Activated CD4-positive, alpha-beta T cell treated with anti-CD3 and anti-CD28 coated beads for 1 hour (primary cell): ENCODE results near the gene SYNE1.
"Not testable (repeated sequence)": the region's sequence is repeated elsewhere in the genome, so short reads cannot be mapped to it uniquely, and the experiment has no call there.

Experiments
- DNase-seq: peaks from one replicate; pipeline ENCODE4 v3.0.0-alpha.2; 2020

Gene SYNE1

DNA sequence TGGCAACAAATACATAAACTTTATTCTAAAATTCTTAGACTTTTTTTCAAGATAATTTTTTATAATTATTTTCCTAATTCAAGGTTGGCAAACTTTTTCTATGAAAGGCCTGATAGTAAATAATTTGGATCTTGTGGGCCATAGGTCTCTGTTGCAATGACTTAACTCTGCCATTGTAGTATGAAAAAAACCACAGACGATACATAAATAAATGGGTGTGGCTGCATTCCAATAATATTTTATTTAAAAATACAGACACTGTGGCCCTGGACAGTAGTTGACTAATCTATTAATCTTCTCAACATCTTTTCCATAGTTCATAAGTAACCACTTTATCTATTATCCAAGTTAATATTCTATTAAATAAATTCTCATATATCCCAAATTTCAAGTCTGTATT is 281.1 kb downstream of the SYNE1 start:
- DNase-seq: no peak

DNA sequence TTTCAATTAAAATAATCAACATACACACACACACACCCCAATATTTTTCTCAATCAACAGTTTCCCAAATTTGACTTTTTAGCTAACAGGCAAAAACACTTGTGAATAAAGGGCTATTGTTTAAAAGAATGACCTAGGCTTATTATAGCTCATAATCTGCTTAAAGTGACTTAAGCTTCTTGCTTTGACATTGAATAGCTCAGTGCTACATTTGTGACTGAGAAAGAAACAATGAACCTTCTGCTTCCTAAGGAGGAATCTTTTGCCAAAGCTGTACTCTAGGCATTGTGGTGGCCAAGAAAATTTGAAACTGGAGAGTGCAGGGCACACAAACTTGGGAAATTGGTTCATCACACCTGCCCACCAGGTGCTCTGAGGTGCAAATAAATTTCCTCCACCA is 282.0 kb downstream of the SYNE1 start:
- no peak for DNase-seq

DNA sequence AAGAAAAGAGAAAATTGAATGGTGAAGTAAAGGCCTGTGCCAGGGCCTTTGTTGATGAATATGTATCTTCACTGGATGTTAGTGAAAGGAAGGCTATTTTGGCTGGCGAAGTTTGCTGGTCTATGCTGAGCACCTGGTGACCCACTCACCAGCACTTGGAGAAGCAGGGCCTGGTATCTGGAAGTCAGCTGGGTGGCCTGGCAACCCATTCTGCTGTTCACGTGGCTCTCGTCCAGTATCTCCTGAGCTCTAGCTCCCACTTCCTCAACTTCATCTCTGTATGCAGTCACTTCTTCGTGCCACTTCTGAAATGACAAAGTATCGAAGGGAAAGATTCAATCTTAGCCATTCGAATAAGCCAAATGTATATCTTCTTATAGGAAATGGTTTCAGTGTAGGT is 283.7 kb downstream of the SYNE1 start:
- DNase-seq: no peak

DNA sequence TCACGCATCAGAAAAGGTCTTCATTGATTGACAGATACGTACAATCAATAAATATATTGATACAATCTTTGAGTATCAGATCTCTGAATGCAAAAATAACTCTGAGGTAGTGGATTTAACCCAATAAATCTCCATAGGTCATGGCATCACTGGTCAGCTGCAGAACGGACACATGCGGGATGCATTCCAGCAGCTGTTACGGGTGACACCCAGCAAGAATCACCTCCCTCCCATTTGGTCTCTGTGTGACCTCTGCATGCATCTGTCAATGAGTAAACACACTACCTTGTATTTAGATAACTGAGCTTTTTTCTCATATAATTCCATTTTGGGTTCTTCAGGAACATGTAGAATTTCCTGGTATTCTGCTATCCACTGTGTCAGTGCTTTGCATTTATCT is 285.4 kb downstream of the SYNE1 start:
- DNase-seq: no peak

DNA sequence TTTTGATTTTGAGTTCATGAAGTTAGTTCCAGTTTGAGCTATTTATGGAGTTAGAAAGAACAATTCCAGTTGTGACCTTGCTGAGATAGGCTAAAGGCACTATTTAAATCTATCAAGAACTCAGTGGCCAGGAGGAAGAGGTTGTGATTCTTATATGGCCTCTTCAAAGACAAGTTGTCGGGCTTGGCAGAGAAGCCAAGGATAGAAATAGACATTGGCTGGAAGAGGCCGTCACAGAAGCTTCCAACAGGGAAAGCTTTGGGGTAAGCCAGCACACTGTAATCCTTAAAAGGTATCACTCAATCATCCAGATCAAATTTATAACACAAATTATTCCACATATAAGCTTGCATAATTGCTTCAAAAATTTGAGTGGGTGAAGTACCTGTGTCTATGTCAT is 286.1 kb downstream of the SYNE1 start:
- no peak for DNase-seq

DNA sequence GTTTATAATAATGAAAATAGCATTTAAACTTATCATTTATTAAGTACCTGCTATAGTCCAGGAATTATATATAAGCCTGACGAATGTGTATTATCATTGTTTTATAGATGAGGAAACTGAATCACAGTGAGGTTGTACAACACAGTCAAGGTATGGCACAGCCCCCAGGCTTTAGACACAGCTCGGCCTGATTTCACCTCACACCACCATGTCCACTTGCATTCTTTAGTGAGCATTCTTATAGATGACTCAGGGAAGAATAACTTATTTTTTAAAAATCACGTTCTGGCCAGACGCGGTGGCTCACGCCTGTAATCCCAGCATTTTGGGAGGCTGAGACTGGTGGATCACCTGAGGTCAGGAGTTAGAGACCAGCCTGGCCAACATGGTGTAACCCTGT is 289.0 kb downstream of the SYNE1 start:
- no peak for DNase-seq

DNA sequence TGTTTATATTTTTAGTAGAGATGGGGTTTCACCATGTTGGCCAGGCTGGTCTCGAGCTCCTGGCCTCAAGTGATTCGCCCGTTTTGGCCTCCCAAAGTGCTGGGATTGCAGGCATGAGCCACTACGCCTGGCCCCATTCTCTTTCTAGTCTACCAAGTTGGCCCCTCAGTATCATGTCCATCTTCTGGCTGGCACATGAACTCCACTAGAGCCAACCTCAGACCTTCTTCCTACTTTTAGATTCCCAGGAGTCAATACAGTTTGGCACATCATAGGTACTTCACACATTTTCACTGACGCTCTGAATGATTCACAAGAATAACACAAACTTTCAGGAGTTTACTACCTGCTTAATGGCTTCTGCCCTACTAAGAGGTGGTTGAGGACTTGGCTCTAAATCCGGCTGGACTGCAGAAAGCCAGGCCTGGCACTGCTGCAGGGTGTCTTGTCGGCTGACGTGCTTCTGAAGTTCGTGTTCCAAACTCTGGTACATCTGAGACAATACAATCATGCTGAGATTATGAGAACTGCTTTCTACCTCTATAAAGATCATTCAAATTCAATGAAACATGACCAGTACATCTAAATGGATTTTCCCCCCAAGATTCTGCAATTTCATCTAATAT is 293.3 kb downstream of the SYNE1 start:
- DNase-seq: no peak

DNA sequence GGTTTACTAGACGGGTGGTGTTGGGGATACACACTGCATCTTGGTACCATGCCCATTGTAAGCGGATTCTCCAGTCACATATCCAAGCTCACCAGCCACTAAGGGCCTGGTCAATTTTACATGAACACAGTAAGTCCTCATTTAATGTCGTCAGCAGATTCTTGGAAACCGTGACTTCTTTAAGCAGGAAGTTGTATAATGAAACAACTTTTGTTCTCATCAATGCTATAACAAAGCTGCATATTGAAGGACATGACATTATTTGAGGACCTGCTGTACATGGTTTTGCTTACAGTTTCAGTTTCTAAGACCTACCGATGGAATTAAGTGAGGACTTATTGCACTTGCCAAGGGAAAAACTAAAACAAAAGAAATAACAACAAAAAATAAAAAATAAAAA is 295.6 kb downstream of the SYNE1 start:
- no peak for DNase-seq

DNA sequence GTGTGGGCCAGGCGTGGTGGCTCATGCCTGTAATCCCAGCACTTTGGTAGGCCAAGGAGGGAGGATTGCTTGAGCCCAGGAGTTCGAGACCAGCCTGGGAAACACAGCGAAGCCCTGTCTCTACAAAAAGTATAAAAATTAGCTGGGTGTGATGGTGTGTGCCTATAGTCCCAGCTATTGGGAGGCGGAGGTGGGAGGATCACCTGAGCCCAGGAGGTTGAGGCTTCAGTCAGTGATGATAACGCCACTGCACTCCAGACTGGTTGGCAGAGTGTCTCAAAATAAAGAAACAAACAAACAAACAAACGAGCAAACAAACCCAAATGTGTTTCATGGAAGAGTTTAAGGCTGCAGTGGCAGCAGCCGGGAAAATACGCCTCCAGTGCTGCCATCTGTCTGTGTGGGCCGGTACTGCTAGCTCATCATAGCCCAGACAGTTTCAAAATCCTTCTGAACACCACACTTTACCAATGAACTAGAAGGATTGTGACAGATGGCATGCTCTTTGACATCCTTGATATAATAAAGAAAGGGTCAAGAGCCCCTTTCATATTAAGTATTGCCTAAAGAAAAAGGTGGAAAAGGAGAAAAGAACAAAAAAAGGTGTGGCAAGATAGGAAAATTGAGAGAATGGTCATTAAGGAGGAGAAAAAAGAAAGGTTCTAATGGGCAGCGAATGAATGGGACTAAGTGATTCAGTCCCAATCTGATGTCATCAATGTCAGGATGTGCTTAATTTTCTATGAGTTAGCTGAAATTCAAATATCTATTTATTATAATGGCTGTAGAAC is 298.6 kb downstream of the SYNE1 start:
- DNase-seq: peak; percentile 41

DNA sequence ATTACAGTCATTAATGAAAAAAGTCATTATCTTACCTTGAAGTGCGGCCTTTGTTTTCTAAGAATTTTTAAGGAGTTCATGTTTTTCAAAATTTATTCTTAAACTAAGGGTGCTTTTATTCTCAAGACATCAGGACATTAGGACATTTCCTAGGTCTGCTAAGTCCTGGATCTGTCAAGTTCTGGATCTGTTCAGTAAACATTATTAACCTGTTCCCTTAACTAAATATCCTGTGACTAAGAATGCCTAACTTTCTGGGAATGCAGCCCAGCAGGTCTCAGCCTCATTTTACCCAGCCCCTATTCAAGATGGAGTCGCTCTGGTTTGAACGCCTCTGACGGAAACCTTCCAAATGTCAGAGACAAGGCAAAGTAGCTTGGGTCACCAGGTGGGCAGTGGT is 302.6 kb downstream of the SYNE1 start:
- DNase-seq: no peak

DNA sequence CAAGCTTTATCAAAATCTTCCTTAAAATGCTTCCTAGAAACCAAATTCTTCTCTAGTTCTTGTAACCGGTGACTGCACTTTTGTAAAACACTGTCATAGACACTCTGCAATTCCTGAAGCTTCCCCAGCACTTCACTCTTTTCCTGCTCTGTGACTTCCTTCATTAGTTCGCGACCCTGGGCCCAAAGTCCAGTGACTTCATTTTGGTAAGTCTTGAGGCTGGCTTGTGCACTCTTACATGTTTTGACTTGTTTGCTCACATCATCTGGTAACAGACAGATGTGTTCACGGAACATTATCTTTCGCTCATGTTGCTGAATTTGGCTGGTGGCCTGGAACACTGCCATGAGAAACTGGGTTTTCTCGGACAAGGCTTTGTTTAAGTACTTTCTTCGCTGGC is 306.2 kb downstream of the SYNE1 start:
- DNase-seq: no peak

DNA sequence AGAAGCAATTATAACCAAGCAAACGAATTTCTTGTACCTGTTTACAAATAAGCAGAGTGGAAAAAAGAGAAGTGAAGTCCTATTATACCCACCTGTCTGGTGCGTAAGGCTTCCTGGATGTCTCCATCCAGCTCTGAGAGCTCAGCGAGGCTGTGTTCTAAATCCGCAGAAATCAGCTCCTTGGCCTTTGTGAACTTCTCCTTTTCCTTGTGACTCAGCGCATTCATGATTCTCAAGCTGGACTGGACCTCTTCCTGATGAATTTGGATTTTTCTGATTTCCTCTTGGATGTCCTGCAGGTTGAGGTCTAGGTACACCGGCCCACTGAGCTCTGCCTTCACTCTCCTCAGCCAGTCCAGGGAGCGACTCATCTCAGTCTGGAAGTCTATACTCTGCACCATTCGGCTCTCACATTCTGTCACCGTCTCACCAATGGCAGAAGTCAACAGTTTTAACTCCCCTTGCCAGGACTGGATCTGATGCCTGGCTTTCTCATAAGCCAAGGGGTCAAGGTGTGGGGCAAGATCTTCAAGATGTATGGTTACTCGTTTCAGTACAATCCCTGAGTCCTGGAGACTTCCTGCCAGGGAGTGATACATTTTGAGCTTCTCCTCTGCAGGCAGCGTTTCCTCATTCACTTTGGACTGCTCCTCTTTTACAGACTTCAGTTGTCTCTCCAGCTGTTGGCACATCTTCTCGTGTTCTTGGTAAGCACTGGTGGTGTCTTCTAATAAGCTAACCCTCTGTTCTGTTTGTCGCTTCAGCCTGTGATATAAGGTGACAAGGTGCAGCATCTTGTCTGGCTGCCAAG is 307.3 kb downstream of the SYNE1 start:
- DNase-seq: no peak

DNA sequence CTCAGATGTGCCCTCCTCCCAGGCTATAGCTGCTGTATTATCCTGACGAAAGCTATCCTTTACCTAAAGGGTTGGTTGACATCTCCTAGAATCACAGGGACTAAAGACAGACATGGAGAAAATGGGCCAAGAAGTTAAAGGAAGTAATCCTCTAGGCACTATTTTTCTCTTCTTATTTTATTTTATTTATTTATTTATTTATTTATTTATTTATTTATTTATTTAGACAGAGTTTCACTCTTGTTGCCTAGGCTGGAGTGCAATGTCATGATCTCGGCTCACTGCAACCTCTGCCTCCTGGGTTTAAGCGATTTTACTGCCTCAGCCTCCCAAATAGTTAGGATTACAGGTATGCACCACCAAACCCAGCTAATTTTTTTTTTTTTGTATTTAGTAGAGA is 309.0 kb downstream of the SYNE1 start:
- not testable (repeated sequence) for DNase-seq

DNA sequence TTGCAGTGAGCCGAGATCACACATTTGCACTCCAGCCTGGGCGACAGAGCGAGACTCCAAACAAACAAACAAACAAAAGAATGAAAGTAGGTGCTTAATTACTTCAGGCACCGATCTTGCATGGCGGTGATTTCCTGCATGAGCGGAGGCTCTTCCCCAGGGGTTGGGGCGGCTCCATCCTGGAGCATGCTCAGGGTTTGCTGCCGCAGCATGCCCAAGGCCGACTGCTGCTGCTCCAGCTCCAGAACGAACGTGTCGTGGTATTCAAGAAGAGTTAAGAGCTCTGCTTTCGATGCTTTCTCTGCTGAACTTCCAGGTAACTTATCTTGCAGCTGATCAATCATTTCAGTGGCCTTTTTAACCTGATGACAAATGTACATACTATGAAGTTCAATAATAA is 313.8 kb downstream of the SYNE1 start:
- no peak for DNase-seq

DNA sequence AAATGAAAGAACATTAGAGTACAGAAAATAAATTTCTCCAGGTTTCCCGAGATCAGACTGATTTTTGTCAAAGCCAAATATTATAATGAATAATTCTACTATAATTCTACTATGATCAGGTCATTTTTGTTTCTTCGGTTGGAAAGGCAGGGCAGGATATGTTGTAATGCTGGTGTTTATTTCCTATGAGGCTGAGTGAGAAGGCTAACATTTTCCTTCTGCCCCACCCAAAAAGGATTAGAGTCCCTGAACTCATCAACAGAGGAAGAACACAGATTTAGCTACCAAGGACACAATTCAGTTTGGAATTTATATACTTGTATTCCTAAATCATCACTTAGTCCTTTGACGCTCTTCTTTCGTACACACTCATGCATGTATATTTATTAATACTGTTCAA is 318.9 kb downstream of the SYNE1 start:
- no peak for DNase-seq

DNA sequence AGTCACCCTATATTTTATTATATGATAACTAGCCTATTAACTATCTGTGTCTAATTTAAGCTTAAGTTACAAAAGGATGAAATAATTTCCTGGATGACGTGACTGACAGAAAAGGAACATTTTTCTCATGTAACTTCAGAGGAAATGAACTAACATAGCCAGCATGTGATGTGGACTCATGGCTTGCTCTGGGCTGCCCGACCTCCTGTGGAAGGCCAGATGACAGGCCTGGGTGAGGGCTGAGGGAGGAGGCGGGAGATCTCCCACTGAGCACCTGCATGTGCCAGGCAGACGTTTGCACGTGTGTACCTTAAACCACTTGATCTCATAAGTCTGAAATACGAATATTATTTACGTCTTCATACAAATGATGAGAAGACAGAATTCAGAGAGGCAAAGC is 321.1 kb downstream of the SYNE1 start:
- DNase-seq: no peak

DNA sequence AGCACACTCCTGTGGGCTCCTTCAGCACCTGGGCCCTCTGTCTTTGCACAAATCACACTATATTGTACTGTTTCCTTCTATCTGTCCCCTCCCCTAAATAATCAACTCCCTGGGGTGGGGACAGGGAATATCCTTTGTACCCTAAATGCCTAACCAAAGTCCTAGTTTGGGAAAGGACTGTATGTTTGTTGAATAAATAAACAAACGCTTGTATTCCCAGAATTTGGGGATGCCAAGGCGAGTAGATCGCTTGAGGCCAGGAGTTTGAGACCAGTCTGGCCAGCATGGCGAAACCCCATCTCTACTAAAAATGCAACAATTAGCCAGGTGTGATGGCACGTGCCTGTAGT is 322.7 kb downstream of the SYNE1 start:
- DNase-seq: no peak

DNA sequence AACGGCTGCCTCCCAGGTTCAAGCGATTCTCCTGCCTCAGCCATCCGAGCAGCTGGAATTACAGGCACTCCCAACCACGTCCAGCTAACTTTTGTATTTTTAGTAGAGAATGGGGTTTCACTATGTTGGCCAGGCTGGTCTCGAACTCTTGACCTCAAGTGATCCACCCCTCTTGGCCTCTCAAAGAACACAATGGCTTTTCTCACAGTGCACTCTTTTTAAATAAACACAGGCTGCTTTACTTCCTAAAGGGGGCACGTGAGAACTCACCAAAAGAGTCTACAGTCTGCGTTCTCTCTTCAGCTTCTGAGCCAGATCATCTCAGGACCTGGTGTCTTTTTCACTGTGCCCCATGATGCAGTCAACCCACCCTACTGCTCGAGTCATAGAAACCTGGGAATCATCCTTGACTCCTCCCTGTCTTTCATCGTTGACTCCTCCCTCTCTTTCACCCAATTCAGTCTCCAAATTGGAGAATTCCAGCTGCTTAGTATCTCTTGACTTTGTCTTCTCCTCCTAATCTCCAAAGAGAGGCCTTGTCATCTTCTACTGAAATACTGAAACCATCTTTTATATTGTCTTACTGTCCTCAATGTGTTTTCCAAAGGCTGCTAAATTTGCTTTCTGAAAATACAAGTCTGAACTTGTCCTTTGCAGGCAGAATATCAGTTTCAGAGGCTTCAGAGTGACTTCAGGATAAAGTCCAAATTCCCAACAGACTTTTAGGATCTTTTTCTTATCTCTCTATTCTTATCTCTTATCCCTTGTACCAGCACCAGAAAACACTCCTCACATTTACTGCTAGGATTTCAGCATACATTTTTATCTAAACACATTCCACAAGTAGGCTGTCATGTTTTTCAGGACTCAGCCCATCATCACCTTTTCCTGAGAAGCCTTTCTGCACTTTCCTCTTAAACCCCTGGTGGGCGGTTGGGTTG is 323.4 kb downstream of the SYNE1 start:
- DNase-seq: no peak

DNA sequence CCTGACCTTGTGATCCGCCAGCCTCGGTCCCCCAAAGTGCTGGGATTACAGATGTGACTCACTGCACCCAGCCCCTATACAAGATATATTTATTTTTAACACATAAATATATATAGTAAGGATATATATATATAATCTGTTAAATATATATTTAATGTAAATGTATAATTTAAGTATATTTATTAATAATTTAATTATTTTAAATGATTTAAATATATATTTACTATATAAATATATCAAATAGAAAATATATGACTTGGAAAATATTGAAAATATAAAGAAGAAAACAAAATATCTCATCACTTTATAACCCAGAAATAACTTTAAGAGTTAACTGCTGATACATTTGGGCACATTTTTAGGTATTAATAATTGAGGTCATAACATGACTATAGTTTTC is 324.7 kb downstream of the SYNE1 start:
- no peak for DNase-seq

DNA sequence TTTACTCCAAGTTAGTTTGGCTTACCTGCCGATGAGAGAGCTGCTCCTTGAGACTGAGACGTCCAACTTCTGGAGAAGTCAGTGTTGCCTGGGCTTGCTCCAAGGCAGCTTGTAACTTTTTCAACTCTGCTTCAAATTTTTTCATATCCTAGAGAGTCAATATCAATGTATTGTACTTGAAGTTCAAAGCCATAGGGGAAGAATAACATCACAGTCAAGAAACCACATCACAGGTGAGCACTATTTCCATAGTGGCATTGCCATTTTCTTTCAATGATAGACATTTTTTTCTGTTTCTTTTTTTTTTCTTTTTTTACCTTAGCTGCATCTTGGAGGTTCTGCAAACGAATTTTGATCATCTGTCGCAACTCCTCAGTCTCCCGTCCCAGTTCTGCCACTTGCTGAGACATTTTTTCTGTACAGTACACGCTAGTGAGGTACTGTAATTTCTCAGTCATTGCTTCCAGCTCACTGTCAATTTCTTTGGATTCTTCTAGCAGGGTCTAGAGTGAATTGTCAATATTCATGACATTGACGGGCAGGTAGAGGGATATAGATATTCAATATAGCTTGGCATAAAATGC is 326.7 kb downstream of the SYNE1 start:
- DNase-seq: no peak

DNA sequence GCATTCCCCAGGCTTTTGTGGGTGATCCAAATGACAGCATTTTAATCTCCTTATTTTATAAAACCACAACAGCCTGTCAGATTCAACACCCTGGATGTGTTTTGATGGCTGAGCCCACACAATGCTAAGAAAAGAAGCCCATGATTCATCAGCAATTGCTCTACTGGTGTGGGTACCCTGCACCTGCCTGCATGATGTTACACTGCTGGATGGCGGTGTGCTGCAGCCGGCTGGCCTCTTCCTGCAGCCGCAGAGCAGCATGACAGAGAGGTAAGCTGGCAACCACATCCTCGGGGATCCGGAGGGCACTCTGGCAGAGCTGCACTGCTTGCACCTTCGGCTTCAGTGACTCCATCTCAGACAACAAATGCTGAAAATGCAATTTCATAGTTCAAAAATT is 327.5 kb downstream of the SYNE1 start:
- peak; percentile 53 for DNase-seq

DNA sequence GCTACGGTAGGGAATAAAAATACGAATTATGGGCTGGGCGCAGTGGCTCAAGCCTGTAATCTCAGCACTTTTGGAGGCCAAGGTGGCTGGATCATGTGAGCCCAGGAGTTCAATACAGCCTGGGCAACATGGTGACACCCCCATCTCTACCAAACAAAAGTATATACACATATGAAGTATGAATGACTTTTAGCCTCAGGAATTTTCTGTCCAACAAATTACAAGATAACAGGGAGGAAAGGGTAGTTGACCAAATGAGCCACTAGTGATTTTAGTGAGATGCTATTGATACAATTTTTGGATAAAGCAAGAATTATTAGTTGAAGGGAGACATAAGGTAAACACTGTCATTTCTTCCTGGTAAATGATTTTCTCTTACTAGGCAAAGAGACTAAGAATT is 328.2 kb downstream of the SYNE1 start:
- DNase-seq: no peak

DNA sequence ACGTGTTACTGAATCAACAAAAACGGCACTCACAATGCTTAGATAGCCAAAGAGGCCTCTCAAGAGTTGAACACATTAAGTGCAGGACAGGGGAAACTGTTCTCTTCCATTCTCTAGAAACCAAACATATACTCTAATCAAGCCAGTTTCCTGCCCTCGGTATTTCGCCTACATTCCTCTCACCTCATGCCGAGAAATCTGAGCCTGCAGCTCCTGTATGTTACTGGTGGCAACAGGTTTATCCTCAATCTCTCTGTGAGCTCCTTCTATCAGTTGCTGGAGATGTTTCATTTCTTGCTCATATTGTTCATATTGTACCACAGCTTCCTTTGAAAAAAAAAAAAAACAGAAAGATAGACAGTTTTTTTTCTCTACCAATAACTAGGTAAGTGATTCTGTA is 328.9 kb downstream of the SYNE1 start:
- no peak for DNase-seq
